Glutamatergic neuron (in vitro differentiated cells): Measurements from ENCODE around the gene GRIK5. TPM values are rescaled to one million over a fixed set of nuclear protein-coding genes. Genes with fewer than 3 reads are reported as not detected.

Experiments used
- DNase-seq: peaks from one replicate; pipeline ENCODE4 v3.0.0; 2022
- H3K27ac Mint-ChIP-seq: one replicate; pipeline ENCODE4 v1.8.0; 2020; ENCODE audit warnings: mild to moderate bottlenecking, mixed read lengths, inconsistent platforms; ENCODE audit not compliant: unreplicated experiment
- H3K27me3 Mint-ChIP-seq: one replicate; pipeline ENCODE4 v1.8.0; 2020; ENCODE audit warnings: mild to moderate bottlenecking, moderate library complexity, mixed read lengths, inconsistent platforms; ENCODE audit not compliant: unreplicated experiment
- H3K36me3 Mint-ChIP-seq: one replicate; pipeline ENCODE4 v1.8.0; 2020; ENCODE audit warnings: mild to moderate bottlenecking, mixed read lengths, inconsistent platforms; ENCODE audit not compliant: unreplicated experiment
- H3K4me1 Mint-ChIP-seq: one replicate; pipeline ENCODE4 v1.8.0; 2020; ENCODE audit warnings: mild to moderate bottlenecking, low read depth, mixed read lengths, inconsistent platforms; ENCODE audit not compliant: unreplicated experiment
- H3K4me3 Mint-ChIP-seq: one replicate; pipeline ENCODE4 v1.8.0; 2020; ENCODE audit warnings: mild to moderate bottlenecking, mixed read lengths, inconsistent platforms; ENCODE audit not compliant: unreplicated experiment
- H3K9me3 Mint-ChIP-seq: one replicate; pipeline ENCODE4 v1.8.0; 2020; ENCODE audit warnings: mild to moderate bottlenecking, moderate library complexity, mixed read lengths, inconsistent platforms; ENCODE audit not compliant: unreplicated experiment
- long read RNA-seq: library from polyadenylated mRNA; unstranded; transcript quantifications from one replicate; pipeline ENCODE4 v2.0.0, GENCODE V29; 2020; ENCODE audit not compliant: unreplicated experiment
- total RNA-seq: library from RNA; stranded (reverse); fragmentation: NEBNext Ultra II Directional; extraction: Animal tissue kit (Norgen Biotek cat#: 25700); gene quantifications from one replicate; pipeline ENCODE4 v1.2.1, GENCODE V29; 2021; ENCODE audit not compliant: unreplicated experiment
- TF ChIP-seq, protein P1 (sequence below): fragments of 200-600 bp; sonication (generic); IDR thresholded peaks from one replicate; pipeline ENCODE4 v1.5.0; 2021; ENCODE audit not compliant: partially characterized antibody, unreplicated experiment

GRIK5 gene, protein sequence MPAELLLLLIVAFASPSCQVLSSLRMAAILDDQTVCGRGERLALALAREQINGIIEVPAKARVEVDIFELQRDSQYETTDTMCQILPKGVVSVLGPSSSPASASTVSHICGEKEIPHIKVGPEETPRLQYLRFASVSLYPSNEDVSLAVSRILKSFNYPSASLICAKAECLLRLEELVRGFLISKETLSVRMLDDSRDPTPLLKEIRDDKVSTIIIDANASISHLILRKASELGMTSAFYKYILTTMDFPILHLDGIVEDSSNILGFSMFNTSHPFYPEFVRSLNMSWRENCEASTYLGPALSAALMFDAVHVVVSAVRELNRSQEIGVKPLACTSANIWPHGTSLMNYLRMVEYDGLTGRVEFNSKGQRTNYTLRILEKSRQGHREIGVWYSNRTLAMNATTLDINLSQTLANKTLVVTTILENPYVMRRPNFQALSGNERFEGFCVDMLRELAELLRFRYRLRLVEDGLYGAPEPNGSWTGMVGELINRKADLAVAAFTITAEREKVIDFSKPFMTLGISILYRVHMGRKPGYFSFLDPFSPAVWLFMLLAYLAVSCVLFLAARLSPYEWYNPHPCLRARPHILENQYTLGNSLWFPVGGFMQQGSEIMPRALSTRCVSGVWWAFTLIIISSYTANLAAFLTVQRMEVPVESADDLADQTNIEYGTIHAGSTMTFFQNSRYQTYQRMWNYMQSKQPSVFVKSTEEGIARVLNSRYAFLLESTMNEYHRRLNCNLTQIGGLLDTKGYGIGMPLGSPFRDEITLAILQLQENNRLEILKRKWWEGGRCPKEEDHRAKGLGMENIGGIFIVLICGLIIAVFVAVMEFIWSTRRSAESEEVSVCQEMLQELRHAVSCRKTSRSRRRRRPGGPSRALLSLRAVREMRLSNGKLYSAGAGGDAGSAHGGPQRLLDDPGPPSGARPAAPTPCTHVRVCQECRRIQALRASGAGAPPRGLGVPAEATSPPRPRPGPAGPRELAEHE
- total RNA-seq: 79.1 TPM
- long read RNA-seq, partial matches to known transcripts: 0 of 5 reads
- long read RNA-seq, other reads (novel, unspliced or antisense): 5 of 5 reads

DNA sequence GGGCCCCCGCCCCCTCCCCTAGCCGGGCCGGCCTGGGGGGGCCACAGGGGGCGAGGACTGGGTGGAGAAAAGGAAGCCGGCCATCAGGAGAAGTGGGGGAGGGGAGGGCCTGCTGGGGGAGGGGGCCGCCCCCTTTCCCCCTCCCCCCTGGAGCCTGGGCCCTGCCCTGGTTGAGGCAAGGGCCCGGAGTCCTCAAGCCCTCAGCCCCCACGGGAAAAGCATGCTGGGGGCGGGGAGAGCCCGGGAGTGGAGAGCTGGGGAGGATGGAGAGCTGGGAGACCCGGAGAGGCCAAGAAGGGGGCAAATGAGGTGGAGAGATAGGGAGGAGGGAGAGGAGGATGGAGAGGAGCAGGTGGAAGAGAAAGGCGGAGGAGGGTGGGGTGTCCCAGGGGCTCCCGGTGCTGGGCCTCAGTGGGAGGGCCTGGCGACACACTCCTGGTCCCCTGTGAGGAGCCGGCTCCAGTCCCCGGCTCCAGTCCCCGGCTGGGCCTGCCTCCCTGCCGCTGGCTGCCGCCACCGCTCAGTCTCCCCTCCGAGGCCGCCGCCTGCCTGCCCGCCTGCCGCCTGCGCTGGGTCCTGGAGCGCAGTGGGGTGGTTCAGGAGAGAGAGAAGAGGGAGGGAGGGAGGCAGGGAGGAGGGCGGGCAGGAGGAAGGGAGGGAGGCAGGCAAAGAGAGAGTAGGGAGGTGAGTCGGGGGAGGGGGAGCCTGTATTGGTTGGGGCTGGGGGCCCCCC, at the start of gene GRIK5:
Gene GRIK5 (minus strand): TSS at position 588 of the 733 bp plus-strand sequence. CDS start 4,436 bp downstream, outside the sequence.
- Mint-ChIP-seq H3K4me3 (peak within 1 kb of the TSS; percentile 76), H3K4me1 (peaks cover 6% of the 10 kb centered on the region), H3K36me3 (peaks cover 5% of the 10 kb centered on the region), H3K9me3 (peaks cover 8% of the 10 kb centered on the region), H3K27me3 (peaks cover 7% of the 10 kb centered on the region), H3K27ac (peak within 1 kb of the TSS; percentile 70)
- DNase-seq: peak; percentile 80
- TF ChIP-seq, protein P1, sequence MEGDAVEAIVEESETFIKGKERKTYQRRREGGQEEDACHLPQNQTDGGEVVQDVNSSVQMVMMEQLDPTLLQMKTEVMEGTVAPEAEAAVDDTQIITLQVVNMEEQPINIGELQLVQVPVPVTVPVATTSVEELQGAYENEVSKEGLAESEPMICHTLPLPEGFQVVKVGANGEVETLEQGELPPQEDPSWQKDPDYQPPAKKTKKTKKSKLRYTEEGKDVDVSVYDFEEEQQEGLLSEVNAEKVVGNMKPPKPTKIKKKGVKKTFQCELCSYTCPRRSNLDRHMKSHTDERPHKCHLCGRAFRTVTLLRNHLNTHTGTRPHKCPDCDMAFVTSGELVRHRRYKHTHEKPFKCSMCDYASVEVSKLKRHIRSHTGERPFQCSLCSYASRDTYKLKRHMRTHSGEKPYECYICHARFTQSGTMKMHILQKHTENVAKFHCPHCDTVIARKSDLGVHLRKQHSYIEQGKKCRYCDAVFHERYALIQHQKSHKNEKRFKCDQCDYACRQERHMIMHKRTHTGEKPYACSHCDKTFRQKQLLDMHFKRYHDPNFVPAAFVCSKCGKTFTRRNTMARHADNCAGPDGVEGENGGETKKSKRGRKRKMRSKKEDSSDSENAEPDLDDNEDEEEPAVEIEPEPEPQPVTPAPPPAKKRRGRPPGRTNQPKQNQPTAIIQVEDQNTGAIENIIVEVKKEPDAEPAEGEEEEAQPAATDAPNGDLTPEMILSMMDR: no peak

DNA sequence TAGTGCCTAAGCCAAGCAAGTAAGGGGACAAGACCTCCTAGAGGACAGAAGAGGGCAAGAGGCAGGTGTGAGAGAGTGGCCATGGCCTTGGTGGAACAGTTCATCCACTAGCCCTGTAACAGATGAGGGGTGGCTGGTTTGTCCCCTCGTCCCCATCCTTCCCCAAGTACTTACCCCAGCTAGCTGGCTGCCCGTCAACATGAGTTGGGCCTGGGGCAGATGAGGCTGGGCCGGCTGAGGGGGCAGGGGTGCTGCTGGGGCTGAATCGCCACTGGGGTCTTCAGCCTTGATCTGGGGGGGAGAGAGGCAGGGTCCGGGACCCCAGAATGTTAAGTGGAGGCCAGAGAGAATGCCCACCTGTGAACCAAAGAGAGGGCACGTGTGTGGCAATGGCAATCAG, 47.1 kb upstream of the GRIK5 start:
- TF ChIP-seq, protein P1: no peak
- no peak for DNase-seq
- Mint-ChIP-seq H3K27me3 (peaks cover 10% of the 10 kb centered on the region), H3K4me3 (no peak overlapping the region), H3K27ac (no peak overlapping the region), H3K36me3 (peaks cover 4% of the 10 kb centered on the region), H3K4me1 (peaks cover 33% of the 10 kb centered on the region), H3K9me3 (peaks cover 2% of the 10 kb centered on the region)

DNA sequence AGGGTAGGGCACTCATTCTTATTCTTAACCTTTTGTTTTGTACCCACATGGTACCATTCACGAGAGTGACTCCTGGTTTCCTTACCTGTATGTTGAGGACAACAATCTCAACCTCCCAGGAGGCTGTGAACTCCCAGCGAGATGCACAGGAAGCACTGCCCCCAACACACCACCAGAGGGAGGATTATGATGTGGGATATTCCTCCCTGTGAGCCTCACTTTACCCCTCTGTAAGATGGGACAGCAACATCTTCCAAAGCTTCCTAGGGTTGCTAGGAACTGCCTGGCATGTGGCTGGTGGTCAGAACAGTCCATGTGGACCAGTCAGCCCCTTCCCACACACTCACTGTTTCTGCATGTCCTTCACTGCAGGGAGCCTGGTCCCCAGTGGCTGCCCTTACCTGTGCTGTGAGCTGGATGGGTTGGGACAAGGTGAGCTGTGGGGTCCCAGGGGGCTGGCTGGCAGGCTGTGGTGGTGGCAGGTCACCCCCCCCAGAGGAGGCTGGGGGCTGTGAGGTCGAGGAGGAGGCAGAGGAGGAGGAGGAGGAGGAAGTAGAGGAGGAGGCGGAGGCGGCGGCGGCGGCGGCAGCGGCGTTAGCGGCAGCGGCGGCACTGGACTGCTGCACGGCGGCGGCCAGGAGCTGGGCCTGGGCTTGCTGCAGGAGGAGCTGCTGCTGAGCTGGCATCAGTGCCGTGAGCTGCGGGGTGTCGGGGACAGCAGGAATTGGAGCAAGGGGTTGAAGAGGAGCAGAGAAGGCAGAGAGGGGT, 46.5 kb upstream of the GRIK5 start:
- Mint-ChIP-seq H3K27me3 (peaks cover 12% of the 10 kb centered on the region), H3K4me1 (peaks cover 36% of the 10 kb centered on the region), H3K27ac (no peak overlapping the region), H3K36me3 (peaks cover 4% of the 10 kb centered on the region), H3K4me3 (no peak overlapping the region), H3K9me3 (peaks cover 2% of the 10 kb centered on the region)
- DNase-seq: no peak
- TF ChIP-seq, protein P1: peak; percentile 21

DNA sequence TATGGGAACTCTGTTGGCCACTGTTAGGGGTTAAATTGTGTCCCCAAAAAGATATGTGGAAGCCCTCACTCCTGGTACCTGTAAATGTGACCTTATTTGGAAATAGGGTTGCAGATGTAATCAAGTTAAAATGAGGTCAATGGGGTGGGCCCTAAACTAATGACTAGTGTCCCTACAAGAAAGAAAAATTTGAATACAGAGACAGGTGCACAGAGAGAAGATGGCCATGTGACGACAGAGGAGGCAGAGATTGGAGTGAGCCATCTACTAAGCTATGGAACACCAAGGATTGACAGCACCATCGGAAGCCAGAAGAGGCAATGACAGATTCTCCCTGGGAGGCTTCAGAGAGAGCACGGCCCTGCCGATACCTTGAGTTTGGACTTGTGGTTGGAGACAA, 45.7 kb upstream of the GRIK5 start:
- TF ChIP-seq, protein P1: no peak
- no peak overlapping the region for H3K27ac Mint-ChIP-seq
- no peak for DNase-seq
- H3K36me3 Mint-ChIP-seq: peaks cover 2% of the 10 kb centered on the region
- peaks cover 35% of the 10 kb centered on the region for H3K4me1 Mint-ChIP-seq
- peaks cover 2% of the 10 kb centered on the region for H3K9me3 Mint-ChIP-seq
- no peak overlapping the region for H3K4me3 Mint-ChIP-seq
- H3K27me3 Mint-ChIP-seq: peaks cover 14% of the 10 kb centered on the region
